Fibroblast of gingiva (primary cell): ENCODE measurements around the gene RABEP2.
"Not testable (repeated sequence)": the region's sequence is repeated elsewhere in the genome, so short reads cannot be mapped to it uniquely, and the experiment has no call there.

Experiments
- DNase-seq: peaks from one replicate; pipeline ENCODE4 v3.0.0-alpha.2; 2011; ENCODE audit warnings: low read depth

RABEP2 gene

DNA sequence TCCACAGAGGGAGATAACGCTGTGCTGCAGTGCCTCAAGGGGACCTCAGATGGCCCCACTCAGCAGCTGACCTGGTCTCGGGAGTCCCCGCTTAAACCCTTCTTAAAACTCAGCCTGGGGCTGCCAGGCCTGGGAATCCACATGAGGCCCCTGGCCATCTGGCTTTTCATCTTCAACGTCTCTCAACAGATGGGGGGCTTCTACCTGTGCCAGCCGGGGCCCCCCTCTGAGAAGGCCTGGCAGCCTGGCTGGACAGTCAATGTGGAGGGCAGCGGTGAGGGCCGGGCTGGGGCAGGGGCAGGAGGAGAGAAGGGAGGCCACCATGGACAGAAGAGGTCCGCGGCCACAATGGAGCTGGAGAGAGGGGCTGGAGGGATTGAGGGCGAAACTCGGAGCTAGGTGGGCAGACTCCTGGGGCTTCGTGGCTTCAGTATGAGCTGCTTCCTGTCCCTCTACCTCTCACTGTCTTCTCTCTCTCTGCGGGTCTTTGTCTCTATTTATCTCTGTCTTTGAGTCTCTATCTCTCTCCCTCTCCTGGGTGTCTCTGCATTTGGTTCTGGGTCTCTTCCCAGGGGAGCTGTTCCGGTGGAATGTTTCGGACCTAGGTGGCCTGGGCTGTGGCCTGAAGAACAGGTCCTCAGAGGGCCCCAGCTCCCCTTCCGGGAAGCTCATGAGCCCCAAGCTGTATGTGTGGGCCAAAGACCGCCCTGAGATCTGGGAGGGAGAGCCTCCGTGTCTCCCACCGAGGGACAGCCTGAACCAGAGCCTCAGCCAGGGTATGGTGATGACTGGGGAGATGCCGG lies 7.5 kb upstream of the RABEP2 start:
- DNase-seq: no peak

GRCh38 chr16:28931801-28932225 lies 6.8 kb upstream of the RABEP2 start, which contains the start of gene CD19:
TSS of gene CD19 (plus strand) at chr16:28931971. CDS start at chr16:28932001, 30 bp downstream.
- DNase-seq: no peak

GRCh38 chr16:28930652-28931051 lies 5.6 kb upstream of the RABEP2 start:
- DNase-seq: no peak

GRCh38 chr16:28930203-28930602 lies 5.2 kb upstream of the RABEP2 start:
- no peak for DNase-seq

- DNase-seq: no peak
These were observed 2.8 kb upstream of the RABEP2 start for GRCh38 chr16:28927815-28928214.

DNA sequence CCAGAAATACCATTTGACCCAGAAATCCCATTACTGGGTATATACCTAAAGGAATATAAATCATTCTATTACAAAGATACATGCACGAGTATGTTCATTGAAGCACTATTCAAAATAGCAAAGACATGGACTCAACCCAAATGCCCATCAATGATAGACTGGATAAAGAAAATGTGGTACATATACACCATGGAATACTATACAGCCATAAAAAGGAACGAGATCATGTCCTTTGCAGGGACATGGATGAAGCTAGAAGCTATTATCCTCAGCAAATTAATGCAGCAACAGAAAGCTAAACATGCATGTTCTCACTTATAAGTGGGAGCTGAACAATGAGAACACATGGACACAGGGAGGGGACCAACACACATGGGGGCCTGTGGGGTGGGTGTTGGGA lies 1.2 kb upstream of the RABEP2 start:
- not testable (repeated sequence) for DNase-seq

GRCh38 chr16:28925386-28926228 lies 569 bp upstream of the RABEP2 start:
- DNase-seq: peak; percentile 84

GRCh38 chr16:28924399-28924761 lies 658 bp downstream of the RABEP2 start:
- no peak for DNase-seq

GRCh38 chr16:28923652-28924398 lies 1.2 kb downstream of the RABEP2 start:
- no peak for DNase-seq

- DNase-seq: no peak
These were observed 1.8 kb downstream of the RABEP2 start for GRCh38 chr16:28923231-28923587.

DNA sequence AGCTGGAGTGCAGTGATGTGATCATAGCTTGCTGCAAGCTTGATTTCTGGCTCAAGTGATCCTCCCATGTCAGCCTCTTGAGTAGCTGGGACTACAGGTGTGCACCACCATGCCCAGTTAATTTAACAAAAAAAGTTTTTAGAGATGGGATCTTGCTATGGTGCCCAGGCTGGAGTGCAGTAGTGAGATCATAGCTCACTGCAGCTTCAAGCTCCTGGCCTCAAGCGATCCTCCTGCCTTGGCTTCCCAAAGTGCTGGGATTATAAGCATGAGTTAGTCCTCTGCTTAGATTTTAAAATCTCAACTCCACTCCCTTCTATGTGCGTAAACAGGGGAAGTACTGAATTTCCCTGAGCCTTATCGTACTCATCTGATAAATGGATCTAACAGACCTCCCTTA lies 6.3 kb downstream of the RABEP2 start:
- no peak for DNase-seq

DNA sequence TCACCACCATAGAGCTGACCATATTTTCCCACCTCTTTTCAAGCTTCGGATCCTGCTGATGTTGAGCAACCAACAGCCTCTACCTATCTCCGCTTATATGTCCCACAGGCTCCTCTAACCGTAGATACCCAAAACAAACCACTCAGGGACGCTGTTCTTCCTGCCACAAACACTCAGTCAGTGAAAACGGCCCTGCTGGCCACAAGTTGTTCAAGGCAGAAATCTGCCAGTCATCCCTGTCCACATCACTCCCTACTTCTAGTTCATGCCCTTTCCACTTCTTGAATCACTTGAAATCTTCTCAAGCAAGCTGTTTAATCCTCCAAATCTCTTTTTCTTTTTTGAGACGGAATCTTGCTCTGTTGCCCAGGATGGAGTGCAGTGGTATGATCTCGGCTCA lies 7.9 kb downstream of the RABEP2 start:
- DNase-seq: no peak

DNA sequence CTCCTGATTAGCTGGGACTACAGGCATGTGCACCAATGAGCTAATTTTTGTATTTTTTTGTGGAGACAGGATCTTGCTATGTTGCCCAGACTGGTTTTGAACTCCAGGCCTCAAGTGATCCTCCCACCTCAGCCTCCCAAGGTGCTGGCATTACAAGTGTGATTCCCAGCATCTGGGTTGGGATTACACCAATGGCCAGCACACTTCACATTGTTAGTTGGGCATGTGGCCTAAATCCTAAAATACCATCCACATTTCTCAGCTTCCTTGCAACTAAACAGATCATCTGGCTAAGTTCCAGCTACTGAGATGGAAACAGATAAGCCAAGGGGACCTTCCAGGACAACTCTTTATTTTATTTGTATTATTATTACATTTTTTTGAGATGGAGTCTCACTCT lies 9.9 kb downstream of the RABEP2 start:
- DNase-seq: peak; percentile 29

GRCh38 chr16:28913946-28914724 lies 10.9 kb downstream of the RABEP2 start:
- no peak for DNase-seq

- no peak for DNase-seq
These were observed 12.5 kb downstream of the RABEP2 start for GRCh38 chr16:28912558-28912957.

DNA sequence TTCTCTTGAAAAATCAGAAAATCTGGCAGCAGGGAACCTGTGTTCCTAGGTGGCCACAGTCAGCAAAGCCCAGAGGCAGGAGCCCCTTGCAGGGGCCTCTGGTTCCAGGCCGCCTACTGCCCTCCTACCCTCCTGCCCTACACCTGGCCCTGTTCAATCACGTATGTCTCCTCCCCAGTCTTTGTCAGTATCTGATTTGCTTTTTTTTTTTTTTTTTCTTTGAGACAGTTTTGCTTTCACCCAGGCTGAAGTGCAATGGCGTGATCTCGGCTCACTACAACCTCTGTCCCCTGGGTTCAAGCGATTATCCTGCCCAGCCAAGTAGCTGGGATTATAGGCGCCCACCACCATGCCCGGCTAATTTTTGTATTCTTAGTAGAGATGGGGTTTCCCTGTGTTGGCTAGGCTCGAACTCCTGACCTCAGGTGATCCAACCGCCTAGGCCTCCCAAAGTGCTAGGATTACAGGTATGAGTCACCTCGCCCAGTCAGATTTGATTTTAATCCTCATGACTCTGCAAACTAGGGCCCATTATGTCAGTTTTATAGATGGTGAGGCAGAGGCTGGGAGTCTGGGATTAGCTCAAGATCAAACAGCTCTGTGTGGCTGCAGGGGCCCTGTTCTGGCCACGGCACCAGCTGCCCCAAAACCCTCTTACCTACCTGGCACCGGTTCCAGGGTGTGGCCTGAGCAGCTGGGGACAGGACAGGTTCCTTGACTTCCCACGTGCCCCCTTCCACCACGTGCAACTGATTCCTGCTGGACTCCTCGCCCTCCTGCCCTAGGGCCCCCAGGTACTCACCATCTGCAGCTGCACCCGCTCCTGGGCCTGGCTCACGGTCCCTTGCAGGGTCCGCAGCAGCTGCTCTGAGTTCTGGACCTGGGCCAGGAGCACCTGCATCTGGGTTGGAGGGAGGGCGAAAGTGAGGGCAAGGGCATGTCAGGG lies 14.7 kb downstream of the RABEP2 start:
- no peak for DNase-seq

- no peak for DNase-seq
These were observed 19.2 kb downstream of the RABEP2 start for GRCh38 chr16:28905800-28906372.

- DNase-seq: no peak
These were observed 19.7 kb downstream of the RABEP2 start for GRCh38 chr16:28905229-28905754.

DNA sequence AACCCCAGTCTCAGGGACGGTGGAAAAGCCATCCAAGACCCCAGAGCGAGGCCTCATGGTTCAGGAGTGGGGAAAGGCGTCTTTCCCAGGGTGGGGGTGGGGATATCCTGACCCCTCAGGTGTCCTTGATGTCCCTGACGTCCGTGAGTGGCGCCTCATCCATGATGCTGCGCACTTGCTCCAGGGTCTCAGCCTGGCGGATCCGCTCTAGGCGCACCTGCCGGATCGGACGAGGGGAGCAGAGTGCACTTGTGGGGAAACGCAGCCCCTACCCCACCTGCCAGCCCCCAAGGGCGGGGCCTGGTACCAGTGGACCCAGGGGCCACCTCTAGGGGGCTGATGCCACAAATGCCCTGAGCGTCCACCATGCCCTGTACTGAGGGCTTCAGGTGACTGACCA lies 20.2 kb downstream of the RABEP2 start:
- DNase-seq: no peak

- no peak for DNase-seq
These were observed 20.7 kb downstream of the RABEP2 start for GRCh38 chr16:28904363-28904762.
